NB4 (cell line): ENCODE results near the gene FBXW11.

Experiments
- CTCF ChIP-seq: IDR thresholded peaks from one replicate; pipeline ENCODE4 v1.5.1; 2012; ENCODE audit warnings: low read depth, low read length
- POLR2A ChIP-seq: IDR thresholded peaks from 2 replicates; pipeline ENCODE4 v1.6.1; 2011; ENCODE audit warnings: mild to moderate bottlenecking; ENCODE audit not compliant: insufficient read length; ENCODE audit errors: extremely low read depth
- TF ChIP-seq, protein P1 (sequence below): IDR thresholded peaks from 2 replicates; pipeline ENCODE4 v1.6.1; 2011; ENCODE audit warnings: low read depth, low read length

DNA sequence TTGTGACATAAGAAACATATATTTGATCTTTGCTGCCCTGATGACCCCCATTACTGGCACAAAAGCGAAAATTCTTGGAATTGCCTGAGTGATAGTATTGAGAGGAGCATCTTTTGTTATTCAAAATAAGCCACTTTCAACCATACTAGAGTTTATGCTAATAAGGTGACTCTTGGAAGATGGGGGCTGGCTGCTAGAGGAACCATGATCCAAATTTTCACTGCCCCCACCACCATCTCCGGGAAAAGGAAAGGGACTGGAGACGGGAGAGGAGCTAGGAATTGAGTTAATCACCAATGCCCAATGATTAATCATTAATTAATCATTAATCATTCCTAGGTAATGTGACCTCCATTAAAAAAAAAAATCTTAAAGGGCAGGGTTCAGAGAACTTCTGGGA lies 25.6 kb downstream of the FBXW11 start:
- TF ChIP-seq CTCF (no peak), POLR2A (no peak)
- TF ChIP-seq, protein P1, sequence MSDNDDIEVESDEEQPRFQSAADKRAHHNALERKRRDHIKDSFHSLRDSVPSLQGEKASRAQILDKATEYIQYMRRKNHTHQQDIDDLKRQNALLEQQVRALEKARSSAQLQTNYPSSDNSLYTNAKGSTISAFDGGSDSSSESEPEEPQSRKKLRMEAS, result no peak
